ENCODE data around the gene ETV6. TPM values are rescaled to one million over a fixed set of nuclear protein-coding genes. Genes with fewer than 3 reads are reported as not detected.

Gene ETV6
- polyA plus RNA-seq, 2 of the 4 experiments (the other 2 are of a cell fraction), result 4.0 to 7.0 TPM

DNA sequence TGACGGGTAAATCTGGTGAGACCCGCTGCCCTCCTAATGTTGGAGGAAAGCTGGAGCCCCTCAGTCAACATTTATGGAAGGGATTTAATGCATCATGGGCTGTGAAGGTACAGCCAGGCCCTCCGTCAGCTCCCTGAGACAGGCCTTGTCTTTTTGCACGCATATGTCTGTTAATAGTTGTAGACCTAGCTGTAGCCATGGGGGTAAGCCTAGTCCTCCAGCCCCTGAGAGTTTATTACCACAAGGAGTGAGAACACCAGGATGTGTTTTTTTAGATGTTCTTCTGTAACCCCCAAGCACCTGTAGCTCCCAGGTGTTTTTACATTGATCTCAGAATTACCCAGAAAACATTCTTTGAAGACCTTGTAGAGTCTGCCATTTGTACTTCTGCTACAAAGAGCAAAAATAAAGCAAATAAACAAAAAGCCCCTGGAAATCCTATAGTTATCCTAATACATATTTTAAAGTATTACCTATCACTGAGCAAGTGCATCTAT is 25.5 kb downstream of the ETV6 start:
- no peak for TF ChIP-seq JUN (IDR thresholded peaks at IDR 0.05)
- TF ChIP-seq KDM5A (IDR thresholded peaks at IDR 0.05), result no peak
- no peak for TF ChIP-seq ZSCAN20 (CRISPR knock-in tag; IDR thresholded peaks at IDR 0.05)
- no peak for TF ChIP-seq HDAC2 (IDR thresholded peaks at IDR 0.05)
- TF ChIP-seq TP53 (CRISPR knock-in tag; IDR thresholded peaks at IDR 0.05), result no peak
- no peak for TF ChIP-seq ZNF302 (CRISPR knock-in tag; IDR thresholded peaks at IDR 0.05)
- TF ChIP-seq CEBPB (IDR thresholded peaks at IDR 0.05), result no peak
- Histone ChIP-seq H3K27ac (no peak overlapping the region), H3K9me3 (no peaks in the 10 kb centered on the region), H3K4me1 (no peaks in the 10 kb centered on the region), H3K4me2 (no peak overlapping the region), H3K4me3 (no peak overlapping the region)
- FAIRE-seq (no peak), DNase-seq (ENCODE audit: low read depth in 1 of 2, low spot score in 1 of 2) (no peak), ATAC-seq (no peak)
- WGBS (ENCODE audit: missing lambda C conversion rate), result 97% methylated on average over 4 of the region's 4 CpGs
- ChIA-PET CTCF (interaction anchor here (0.8 kb wide), 2 partner anchors 9 to 14 kb away, joined by 3 read pairs; no protein-coding TSS in a partner anchor), POLR2A (no interaction called here)

DNA sequence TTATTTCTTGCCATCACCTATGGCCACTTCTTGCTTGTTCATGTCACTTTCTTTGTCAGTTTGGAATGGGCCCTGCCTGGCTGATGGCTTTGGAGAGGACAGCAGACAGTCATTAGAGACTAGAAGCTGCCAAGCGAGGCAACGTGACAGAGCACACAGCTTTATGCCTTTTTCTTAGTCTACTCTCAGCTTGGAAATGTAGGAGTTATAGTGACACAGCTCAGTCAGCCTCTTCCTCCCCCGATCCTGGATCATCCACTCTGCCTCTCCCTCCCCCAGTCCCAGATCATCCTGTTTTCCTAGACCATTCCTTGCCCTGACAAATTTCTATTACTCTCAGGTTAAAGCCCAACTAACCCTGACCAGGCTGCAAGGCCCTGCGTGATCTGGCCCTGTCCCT is 26.6 kb downstream of the ETV6 start:
- CTCF ChIA-PET, result no interaction called here
- Histone ChIP-seq H3K4me1 (no peaks in the 10 kb centered on the region), H3K9me3 (no peaks in the 10 kb centered on the region), H3K27ac (no peak overlapping the region), H3K4me3 (no peak overlapping the region), H3K4me2 (no peak overlapping the region)
- ATAC-seq (no peak), DNase-seq (ENCODE audit: low read depth in 1 of 2, low spot score in 1 of 2) (no peak), FAIRE-seq (no peak)
- TF ChIP-seq KDM1A (IDR thresholded peaks at IDR 0.05; ENCODE audit: low read depth), result no peak
- no peak for TF ChIP-seq HEYL (CRISPR knock-in tag; IDR thresholded peaks at IDR 0.05)
- TF ChIP-seq, protein P1, sequence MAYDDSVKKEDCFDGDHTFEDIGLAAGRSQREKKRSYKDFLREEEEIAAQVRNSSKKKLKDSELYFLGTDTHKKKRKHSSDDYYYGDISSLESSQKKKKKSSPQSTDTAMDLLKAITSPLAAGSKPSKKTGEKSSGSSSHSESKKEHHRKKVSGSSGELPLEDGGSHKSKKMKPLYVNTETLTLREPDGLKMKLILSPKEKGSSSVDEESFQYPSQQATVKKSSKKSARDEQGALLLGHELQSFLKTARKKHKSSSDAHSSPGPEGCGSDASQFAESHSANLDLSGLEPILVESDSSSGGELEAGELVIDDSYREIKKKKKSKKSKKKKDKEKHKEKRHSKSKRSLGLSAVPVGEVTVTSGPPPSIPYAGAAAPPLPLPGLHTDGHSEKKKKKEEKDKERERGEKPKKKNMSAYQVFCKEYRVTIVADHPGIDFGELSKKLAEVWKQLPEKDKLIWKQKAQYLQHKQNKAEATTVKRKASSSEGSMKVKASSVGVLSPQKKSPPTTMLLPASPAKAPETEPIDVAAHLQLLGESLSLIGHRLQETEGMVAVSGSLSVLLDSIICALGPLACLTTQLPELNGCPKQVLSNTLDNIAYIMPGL (CRISPR knock-in tag; IDR thresholded peaks at IDR 0.05; ENCODE audit: borderline replicate concordance), result no peak
- no peak for TF ChIP-seq ZC3H11A (IDR thresholded peaks at IDR 0.05)
- TF ChIP-seq JUN (IDR thresholded peaks at IDR 0.05), result no peak
- TF ChIP-seq, protein P2, sequence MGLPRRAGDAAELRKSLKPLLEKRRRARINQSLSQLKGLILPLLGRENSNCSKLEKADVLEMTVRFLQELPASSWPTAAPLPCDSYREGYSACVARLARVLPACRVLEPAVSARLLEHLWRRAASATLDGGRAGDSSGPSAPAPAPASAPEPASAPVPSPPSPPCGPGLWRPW (IDR thresholded peaks at IDR 0.05), result no peak
- TF ChIP-seq FOXS1 (CRISPR knock-in tag; IDR thresholded peaks at IDR 0.05), result no peak
- no peak for TF ChIP-seq CBX2 (IDR thresholded peaks at IDR 0.05; ENCODE audit: borderline replicate concordance, low read depth)
- WGBS (ENCODE audit: missing lambda C conversion rate), result 92% methylated on average over 4 of the region's 4 CpGs
- POLR2A ChIA-PET, result no interaction called here

DNA sequence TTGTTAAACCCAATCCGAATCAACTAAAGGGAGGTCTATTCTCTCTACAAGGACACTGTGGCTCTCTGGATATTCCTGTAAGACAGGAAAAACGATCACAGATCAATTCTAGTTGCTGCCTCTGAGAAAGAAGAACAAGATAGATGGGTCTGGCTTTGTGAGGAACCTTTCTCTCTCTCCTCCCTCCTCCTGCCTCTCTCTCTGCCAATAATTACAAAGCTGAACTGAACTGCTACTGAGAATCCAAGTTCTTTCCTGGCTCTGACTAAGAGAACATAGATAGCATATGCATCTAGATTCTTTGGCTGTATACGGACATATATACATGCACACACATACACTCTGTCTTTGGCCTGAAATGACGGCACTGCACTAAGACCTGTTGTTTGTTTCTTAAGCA is 27.6 kb downstream of the ETV6 start:
- POLR2A ChIA-PET, result no interaction called here
- no peak for ATAC-seq
- no peak for TF ChIP-seq FOSB (CRISPR knock-in tag; IDR thresholded peaks at IDR 0.05)
- TF ChIP-seq CBX8 (IDR thresholded peaks at IDR 0.05), result no peak
- no peak for TF ChIP-seq CBX2 (IDR thresholded peaks at IDR 0.05; ENCODE audit: borderline replicate concordance, low read depth)
- TF ChIP-seq, protein P3, sequence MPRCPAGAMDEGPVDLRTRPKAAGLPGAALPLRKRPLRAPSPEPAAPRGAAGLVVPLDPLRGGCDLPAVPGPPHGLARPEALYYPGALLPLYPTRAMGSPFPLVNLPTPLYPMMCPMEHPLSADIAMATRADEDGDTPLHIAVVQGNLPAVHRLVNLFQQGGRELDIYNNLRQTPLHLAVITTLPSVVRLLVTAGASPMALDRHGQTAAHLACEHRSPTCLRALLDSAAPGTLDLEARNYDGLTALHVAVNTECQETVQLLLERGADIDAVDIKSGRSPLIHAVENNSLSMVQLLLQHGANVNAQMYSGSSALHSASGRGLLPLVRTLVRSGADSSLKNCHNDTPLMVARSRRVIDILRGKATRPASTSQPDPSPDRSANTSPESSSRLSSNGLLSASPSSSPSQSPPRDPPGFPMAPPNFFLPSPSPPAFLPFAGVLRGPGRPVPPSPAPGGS (IDR thresholded peaks at IDR 0.05), result no peak
- no peak for TF ChIP-seq BHLHE40 (IDR thresholded peaks at IDR 0.05; ENCODE audit: low read depth, low read length)
- TF ChIP-seq, protein P4, sequence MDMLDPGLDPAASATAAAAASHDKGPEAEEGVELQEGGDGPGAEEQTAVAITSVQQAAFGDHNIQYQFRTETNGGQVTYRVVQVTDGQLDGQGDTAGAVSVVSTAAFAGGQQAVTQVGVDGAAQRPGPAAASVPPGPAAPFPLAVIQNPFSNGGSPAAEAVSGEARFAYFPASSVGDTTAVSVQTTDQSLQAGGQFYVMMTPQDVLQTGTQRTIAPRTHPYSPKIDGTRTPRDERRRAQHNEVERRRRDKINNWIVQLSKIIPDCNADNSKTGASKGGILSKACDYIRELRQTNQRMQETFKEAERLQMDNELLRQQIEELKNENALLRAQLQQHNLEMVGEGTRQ (IDR thresholded peaks at IDR 0.05), result no peak
- no peak for TF ChIP-seq JUNB (IDR thresholded peaks at IDR 0.05)
- no peak for TF ChIP-seq HOXA7 (CRISPR knock-in tag; IDR thresholded peaks at IDR 0.05)
- TF ChIP-seq EHMT2 (IDR thresholded peaks at IDR 0.05; ENCODE audit: low read depth), result no peak
- TF ChIP-seq, protein P5, sequence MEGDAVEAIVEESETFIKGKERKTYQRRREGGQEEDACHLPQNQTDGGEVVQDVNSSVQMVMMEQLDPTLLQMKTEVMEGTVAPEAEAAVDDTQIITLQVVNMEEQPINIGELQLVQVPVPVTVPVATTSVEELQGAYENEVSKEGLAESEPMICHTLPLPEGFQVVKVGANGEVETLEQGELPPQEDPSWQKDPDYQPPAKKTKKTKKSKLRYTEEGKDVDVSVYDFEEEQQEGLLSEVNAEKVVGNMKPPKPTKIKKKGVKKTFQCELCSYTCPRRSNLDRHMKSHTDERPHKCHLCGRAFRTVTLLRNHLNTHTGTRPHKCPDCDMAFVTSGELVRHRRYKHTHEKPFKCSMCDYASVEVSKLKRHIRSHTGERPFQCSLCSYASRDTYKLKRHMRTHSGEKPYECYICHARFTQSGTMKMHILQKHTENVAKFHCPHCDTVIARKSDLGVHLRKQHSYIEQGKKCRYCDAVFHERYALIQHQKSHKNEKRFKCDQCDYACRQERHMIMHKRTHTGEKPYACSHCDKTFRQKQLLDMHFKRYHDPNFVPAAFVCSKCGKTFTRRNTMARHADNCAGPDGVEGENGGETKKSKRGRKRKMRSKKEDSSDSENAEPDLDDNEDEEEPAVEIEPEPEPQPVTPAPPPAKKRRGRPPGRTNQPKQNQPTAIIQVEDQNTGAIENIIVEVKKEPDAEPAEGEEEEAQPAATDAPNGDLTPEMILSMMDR (IDR thresholded peaks at IDR 0.05), result no peak
- TF ChIP-seq GATA3 (IDR thresholded peaks at IDR 0.05; ENCODE audit: borderline replicate concordance), result no peak
- TF ChIP-seq HOXB13 (CRISPR knock-in tag; IDR thresholded peaks at IDR 0.05; ENCODE audit: low read depth), result no peak
- TF ChIP-seq CHD4 (IDR thresholded peaks at IDR 0.05; ENCODE audit: borderline replicate concordance), result no peak
- TF ChIP-seq ZNF302 (CRISPR knock-in tag; IDR thresholded peaks at IDR 0.05), result no peak
- TF ChIP-seq KDM1A (IDR thresholded peaks at IDR 0.05; ENCODE audit: low read depth), result no peak
- TF ChIP-seq, protein P2 (IDR thresholded peaks at IDR 0.05), result no peak
- no peak for TF ChIP-seq ZC3H11A (IDR thresholded peaks at IDR 0.05)
- TF ChIP-seq HDAC2 (IDR thresholded peaks at IDR 0.05), result no peak
- no peak for TF ChIP-seq ZFP36 (IDR thresholded peaks at IDR 0.05; ENCODE audit: borderline replicate concordance, partially characterized antibody)

More for the DNA sequence above, 27.6 kb downstream of the ETV6 start:
- Histone ChIP-seq H3K4me3 (no peak overlapping the region), H3K4me2 (no peak overlapping the region), H3K9me3 (no peaks in the 10 kb centered on the region), H3K27ac (no peak overlapping the region), H3K4me1 (no peaks in the 10 kb centered on the region)
- WGBS (ENCODE audit: missing lambda C conversion rate), result 75% methylated on average over 4 of the region's 4 CpGs
- DNase-seq (ENCODE audit: low read depth in 1 of 2, low spot score in 1 of 2), result no peak
- CTCF ChIA-PET, result interaction anchor here (0.8 to 3.0 kb wide), 2 partner anchors 11 to 96 kb away, joined by 3 to 7 read pairs; no protein-coding TSS in a partner anchor
- no peak for FAIRE-seq

Measured in A549 (cell line).